ENCODE results near the gene SELENOV. TPM values are rescaled to one million over a fixed set of nuclear protein-coding genes. Genes with fewer than 3 reads are reported as not detected.

The SELENOV gene
- total and polyA plus RNA-seq, 9 of the 15 experiments (the other 6 are each of a cell fraction or from before 2014, with no cell fraction given): 0.04 to 0.09 (median 0.06) TPM; not detected in 4

- no peak for TF ChIP-seq SRSF1 (IDR thresholded peaks at IDR 0.05; ENCODE audit: low read depth, low read length)
- no peak for TF ChIP-seq KLF16 (IDR thresholded peaks at IDR 0.05)
- no peak for TF ChIP-seq SAFB2 (IDR thresholded peaks at IDR 0.05; ENCODE audit: borderline replicate concordance, low read depth, low read length, severe bottlenecking)
Measured at GRCh38 chr19:39543477-39543857, 28.5 kb downstream of the SELENOV start (continued).

DNA sequence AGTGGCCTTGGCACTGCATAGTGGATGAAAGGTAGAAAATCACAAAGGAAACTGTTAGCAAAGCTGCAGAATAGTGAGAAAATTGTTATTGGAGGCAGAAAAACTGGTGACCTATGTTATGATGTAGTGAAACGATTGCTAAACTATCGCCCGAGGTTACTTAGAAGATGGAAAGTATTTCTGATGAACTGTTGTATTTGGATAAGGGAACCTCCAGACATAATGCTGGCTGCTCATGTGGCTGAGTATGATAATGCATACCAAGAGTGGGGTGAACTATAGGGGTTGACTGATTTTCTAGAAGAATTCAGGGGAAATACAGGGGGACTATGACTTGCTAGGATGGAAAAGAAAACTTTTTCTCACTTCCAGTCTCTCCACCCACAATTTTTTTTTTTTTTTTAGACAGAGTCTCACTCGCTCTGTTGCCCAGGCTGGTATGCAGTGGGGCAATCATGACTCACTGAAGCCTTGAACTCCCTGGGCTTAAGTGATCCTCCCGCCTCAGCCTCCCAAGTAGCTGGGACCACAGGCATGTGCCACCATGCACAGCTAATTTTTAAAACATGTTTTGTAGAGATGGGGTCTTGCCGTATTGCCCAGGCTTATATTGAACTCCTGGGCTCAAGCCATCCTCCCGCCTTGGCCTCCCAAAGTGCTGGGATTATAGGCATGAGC is 29.4 kb downstream of the SELENOV start:
- Histone ChIP-seq H3K27ac (ENCODE audit: extremely low read depth, low read depth, low read length) (no peak overlapping the region), H3K36me3 (ENCODE audit: control insufficient read depth, insufficient read depth, low read length) (no peaks in the 10 kb centered on the region), H4K20me1 (replicated peaks; ENCODE audit: control insufficient read depth, insufficient read depth, low read length) (no peaks in the 10 kb centered on the region), H3K27me3 (ENCODE audit: control insufficient read depth in 2 of 2, insufficient read depth in 2 of 2, low read length in 2 of 2) (peaks cover 11 to 16% of the 10 kb centered on the region in 2 experiments; a peak in 3 of 5 replicates), H3K4me2 (ENCODE audit: insufficient read depth, low read length) (no peak overlapping the region), H3K4me1 (replicated peaks in 1 of 2; ENCODE audit: control insufficient read depth in 2 of 2, insufficient read depth in 2 of 2, low read length in 2 of 2) (peaks cover 6% of the 10 kb centered on the region in 2 experiments; a peak in 3 of 5 replicates), H3K9me3 (replicated peaks; ENCODE audit: control insufficient read depth, insufficient read depth, low read depth, low read length) (no peaks in the 10 kb centered on the region), H2AFZ (ENCODE audit: low read depth, low read length) (no peak overlapping the region), H3K4me3 (no peak overlapping the region), H3K79me2 (ENCODE audit: control insufficient read depth, insufficient read depth, low read length) (peaks cover 4% of the 10 kb centered on the region), H3K9me1 (ENCODE audit: control insufficient read depth, insufficient read depth, low read length) (no peaks in the 10 kb centered on the region), H3K9ac (ENCODE audit: insufficient read depth in 1 of 2, low read depth in 2 of 2, low read length in 2 of 2) (no peak overlapping the region)
- DNase-seq (ENCODE audit: extremely low read depth in 1 of 4, low spot score in 3 of 4) (no peak), FAIRE-seq (no peak), ATAC-seq (no peak)
- BruUV-seq (replicated peaks): no TSS peak
- ChIA-PET CTCF (ENCODE audit: low intra/inter-chr PET ratio) (no interaction called here), POLR2A (interaction anchor here (0.6 kb wide), 1 partner anchor 1882 kb away, joined by 3 read pairs; no protein-coding TSS in a partner anchor)
- in situ Hi-C loops (cut with MboI) (no loop called here), intact Hi-C loops (cut with micrococcal nuclease) (no loop called here)
- 4% methylated on average over 7 of the region's 7 CpGs for WGBS (ENCODE audit: insufficient coverage, low coverage, missing lambda C conversion rate)
- TF ChIP-seq ZNF12 (CRISPR knock-in tag; IDR thresholded peaks at IDR 0.05) (no peak), CBFA2T3 (IDR thresholded peaks at IDR 0.05) (peak; percentile 15; the same call in 1 of the 2 replicates)

Data from K562 (cell line).